ENCODE results near the gene TMEM40.
"Not testable (repeated sequence)": the region's sequence is repeated elsewhere in the genome, so short reads cannot be mapped to it uniquely, and the experiment has no call there.

Gene TMEM40

DNA sequence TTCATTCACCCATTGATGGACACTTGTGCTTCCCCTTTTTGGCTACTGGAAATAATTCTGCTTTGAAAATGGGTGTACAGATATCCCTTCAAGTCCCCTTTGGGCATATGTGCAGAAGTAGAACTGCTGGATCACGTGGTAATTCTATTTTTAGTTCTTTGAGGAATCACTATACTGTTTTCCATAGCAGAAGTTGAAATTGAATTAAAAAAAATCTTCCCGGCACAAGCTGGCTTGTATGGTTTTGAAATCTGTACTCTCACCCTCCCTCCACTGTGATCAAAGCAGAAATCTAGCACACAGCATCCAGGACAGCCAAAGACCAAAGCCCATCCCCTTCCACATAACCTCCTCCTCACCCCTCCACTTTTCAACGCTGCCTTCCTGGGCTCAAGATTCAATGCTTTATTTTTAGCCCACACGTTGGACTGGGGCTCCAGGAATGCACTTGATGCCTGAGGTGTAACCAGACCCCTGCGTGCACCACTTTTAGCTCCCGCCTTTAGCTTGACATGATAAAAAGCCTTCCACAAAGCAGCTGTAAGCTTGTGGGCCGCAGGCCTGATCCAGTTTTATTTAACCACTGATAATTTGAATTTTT is 29.9 kb downstream of the TMEM40 start:
- Histone ChIP-seq H3K27me3 (ENCODE audit: insufficient read depth, low read length) (no peaks in the 10 kb centered on the region), H3K9me3 (ENCODE audit: insufficient read depth, low read depth, low read length) (no peaks in the 10 kb centered on the region), H3K4me3 (ENCODE audit: low read length) (no peak overlapping the region), H3K9ac (ENCODE audit: low read depth, low read length) (no peak overlapping the region), H3K27ac (ENCODE audit: low read depth, low read length) (no peak overlapping the region), H3K36me3 (ENCODE audit: insufficient read depth, low read length) (no peaks in the 10 kb centered on the region), H3K4me1 (ENCODE audit: insufficient read depth, low read length) (no peaks in the 10 kb centered on the region)
- 78% methylated on average over 7 of the region's 7 CpGs for WGBS

DNA sequence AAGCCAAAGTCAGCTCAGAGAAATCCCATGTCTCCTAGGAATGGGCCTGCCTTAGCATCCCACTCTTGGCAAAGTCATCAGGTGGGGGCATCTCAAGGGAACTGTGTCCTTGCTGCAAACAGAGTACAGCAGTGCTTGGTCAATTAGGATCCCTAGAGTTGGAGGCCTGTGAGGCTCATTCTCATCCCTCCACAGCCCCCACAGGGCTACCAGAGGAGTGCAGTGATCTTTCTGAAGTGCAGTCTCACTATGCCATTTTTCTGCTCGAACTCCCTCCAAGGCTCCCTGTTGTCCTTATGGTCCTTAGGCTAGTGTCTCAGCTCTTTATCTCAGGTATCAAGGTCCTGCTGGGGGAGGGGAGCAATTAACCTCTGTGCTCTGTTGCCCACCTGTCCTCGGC is 31.1 kb downstream of the TMEM40 start:
- H3K36me3 ChIP-seq (ENCODE audit: insufficient read depth, low read length) = no peaks in the 10 kb centered on the region
- H3K27me3 ChIP-seq (ENCODE audit: insufficient read depth, low read length) = no peaks in the 10 kb centered on the region
- H3K27ac ChIP-seq (ENCODE audit: low read depth, low read length) = no peak overlapping the region
- H3K4me3 ChIP-seq (ENCODE audit: low read length) = no peak overlapping the region
- no peak overlapping the region for H3K9ac ChIP-seq (ENCODE audit: low read depth, low read length)
- H3K4me1 ChIP-seq (ENCODE audit: insufficient read depth, low read length) = no peaks in the 10 kb centered on the region
- H3K9me3 ChIP-seq (ENCODE audit: insufficient read depth, low read depth, low read length) = no peaks in the 10 kb centered on the region
- WGBS = 86% methylated on average over 2 of the region's 2 CpGs

DNA sequence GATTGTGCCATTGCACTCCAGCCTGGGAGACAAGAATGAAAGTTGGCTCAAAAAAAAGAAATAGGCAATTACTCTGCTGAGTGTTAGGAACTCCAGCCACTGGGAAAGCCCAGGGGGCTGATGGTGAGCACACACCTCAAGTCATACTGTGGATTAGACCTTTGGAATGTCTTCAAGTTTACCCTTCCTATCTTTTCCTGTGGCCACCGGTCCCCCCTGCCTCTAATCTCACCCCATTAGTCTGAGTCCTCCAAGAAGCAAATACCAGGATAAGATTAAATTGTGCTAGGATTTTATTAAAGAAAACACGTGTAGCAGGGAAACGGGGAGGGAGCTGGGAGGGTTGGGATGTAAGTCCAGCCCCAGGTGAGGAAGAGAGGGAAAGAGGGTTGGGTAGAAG is 31.6 kb downstream of the TMEM40 start:
- Histone ChIP-seq H3K4me1 (ENCODE audit: insufficient read depth, low read length) (no peaks in the 10 kb centered on the region), H3K9me3 (ENCODE audit: insufficient read depth, low read depth, low read length) (no peaks in the 10 kb centered on the region), H3K4me3 (ENCODE audit: low read length) (no peak overlapping the region), H3K27ac (ENCODE audit: low read depth, low read length) (no peak overlapping the region), H3K27me3 (ENCODE audit: insufficient read depth, low read length) (no peaks in the 10 kb centered on the region), H3K36me3 (ENCODE audit: insufficient read depth, low read length) (no peaks in the 10 kb centered on the region), H3K9ac (ENCODE audit: low read depth, low read length) (no peak overlapping the region)
- 74% methylated on average over 3 of the region's 3 CpGs for WGBS

DNA sequence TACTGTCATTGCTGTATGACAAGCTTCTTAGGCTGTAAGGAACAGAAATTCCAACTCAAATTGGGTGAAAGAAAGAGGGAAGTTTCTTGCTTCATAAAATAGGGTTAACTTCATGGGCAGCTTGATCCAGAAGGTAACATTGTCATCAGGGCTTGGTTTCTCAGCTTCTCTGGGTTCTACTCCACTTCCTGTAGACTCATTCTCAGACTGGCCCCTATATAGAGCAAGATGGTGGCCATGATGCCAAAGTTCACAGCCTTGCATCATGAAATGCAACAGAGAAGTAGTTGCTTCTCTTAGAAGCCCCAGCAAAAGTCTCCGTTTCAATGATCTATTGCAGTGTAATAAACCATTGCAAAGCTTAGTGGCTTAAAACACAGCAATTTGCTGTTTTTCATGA is 33.6 kb downstream of the TMEM40 start:
- WGBS = 87% methylated on average over 1 of the region's 1 CpG
- Histone ChIP-seq H3K4me3 (ENCODE audit: low read length) (no peak overlapping the region), H3K27ac (ENCODE audit: low read depth, low read length) (no peak overlapping the region), H3K9ac (ENCODE audit: low read depth, low read length) (no peak overlapping the region), H3K4me1 (ENCODE audit: insufficient read depth, low read length) (no peaks in the 10 kb centered on the region), H3K27me3 (ENCODE audit: insufficient read depth, low read length) (no peaks in the 10 kb centered on the region), H3K9me3 (ENCODE audit: insufficient read depth, low read depth, low read length) (no peaks in the 10 kb centered on the region), H3K36me3 (ENCODE audit: insufficient read depth, low read length) (no peaks in the 10 kb centered on the region)

DNA sequence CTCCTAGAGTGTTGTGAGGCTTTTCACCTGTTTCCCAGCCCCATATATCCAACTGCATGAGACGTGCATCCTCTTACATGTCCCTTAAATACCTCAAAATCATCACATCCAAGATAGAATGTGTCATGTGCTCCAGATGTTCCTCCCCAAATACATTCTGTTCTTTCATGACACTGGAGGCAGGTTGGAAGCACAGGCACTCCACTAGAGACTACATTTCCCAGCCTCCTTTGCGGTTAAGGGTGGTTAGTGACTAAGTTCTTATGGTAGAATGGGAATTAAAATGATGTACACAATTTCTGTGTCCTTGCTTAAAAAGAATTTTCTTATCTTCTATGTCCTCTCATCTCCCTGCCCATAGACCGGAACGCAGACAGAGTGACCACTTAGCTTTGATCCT is 34.3 kb downstream of the TMEM40 start:
- Histone ChIP-seq H3K4me3 (ENCODE audit: low read length) (no peak overlapping the region), H3K4me1 (ENCODE audit: insufficient read depth, low read length) (no peaks in the 10 kb centered on the region), H3K27ac (ENCODE audit: low read depth, low read length) (no peak overlapping the region), H3K9ac (ENCODE audit: low read depth, low read length) (no peak overlapping the region), H3K27me3 (ENCODE audit: insufficient read depth, low read length) (no peaks in the 10 kb centered on the region), H3K36me3 (ENCODE audit: insufficient read depth, low read length) (no peaks in the 10 kb centered on the region), H3K9me3 (ENCODE audit: insufficient read depth, low read depth, low read length) (no peaks in the 10 kb centered on the region)
- WGBS = 94% methylated on average over 3 of the region's 4 CpGs

DNA sequence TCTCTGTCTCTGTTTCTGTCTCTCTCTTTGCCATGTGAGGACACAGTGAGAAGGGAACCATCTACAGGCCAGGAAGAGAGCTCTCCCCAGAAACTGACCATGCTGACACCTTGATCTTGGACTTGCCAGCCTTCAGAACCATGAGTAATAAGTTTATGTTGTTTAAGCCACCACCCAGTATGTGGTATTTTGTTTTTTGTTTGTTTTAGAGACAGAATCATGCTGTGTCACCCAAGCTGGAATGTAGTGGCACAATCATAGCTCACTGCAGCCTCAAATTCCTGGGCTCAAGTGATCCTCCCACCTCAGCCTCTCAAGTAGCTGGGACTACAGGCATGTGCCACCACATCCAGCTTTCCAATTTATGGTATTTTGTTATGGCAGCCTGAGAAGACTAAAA is 35.7 kb downstream of the TMEM40 start:
- H3K4me1 ChIP-seq (ENCODE audit: insufficient read depth, low read length); H3K4me3 ChIP-seq (ENCODE audit: low read length); H3K27ac ChIP-seq (ENCODE audit: low read depth, low read length); H3K9ac ChIP-seq (ENCODE audit: low read depth, low read length); H3K27me3 ChIP-seq (ENCODE audit: insufficient read depth, low read length); H3K36me3 ChIP-seq (ENCODE audit: insufficient read depth, low read length); H3K9me3 ChIP-seq (ENCODE audit: insufficient read depth, low read depth, low read length): not testable (repeated sequence)

DNA sequence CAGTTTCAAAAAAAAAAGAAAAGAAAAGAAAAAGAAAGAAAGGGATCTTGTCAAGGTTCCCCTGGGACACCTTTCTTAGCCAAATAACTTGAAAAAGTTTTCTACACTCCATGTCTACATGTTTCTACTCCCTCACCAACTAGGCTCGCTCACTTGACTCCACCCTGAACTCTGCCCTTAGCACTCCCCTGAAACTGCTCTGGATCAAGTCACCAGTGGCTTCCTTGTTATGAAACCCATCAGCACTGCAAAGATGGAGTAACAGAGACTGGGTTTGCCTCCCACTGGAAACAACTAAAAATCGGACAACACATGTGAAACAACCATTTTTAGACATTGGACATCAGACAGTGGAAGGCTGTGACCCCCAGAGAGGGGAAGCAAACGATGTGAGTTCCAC is 36.8 kb downstream of the TMEM40 start:
- Histone ChIP-seq H3K9ac (ENCODE audit: low read depth, low read length) (no peak overlapping the region), H3K9me3 (ENCODE audit: insufficient read depth, low read depth, low read length) (no peaks in the 10 kb centered on the region), H3K27ac (ENCODE audit: low read depth, low read length) (no peak overlapping the region), H3K4me1 (ENCODE audit: insufficient read depth, low read length) (no peaks in the 10 kb centered on the region), H3K36me3 (ENCODE audit: insufficient read depth, low read length) (no peaks in the 10 kb centered on the region), H3K27me3 (ENCODE audit: insufficient read depth, low read length) (no peaks in the 10 kb centered on the region), H3K4me3 (ENCODE audit: low read length) (no peak overlapping the region)
- 85% methylated on average over 3 of the region's 3 CpGs for WGBS

DNA sequence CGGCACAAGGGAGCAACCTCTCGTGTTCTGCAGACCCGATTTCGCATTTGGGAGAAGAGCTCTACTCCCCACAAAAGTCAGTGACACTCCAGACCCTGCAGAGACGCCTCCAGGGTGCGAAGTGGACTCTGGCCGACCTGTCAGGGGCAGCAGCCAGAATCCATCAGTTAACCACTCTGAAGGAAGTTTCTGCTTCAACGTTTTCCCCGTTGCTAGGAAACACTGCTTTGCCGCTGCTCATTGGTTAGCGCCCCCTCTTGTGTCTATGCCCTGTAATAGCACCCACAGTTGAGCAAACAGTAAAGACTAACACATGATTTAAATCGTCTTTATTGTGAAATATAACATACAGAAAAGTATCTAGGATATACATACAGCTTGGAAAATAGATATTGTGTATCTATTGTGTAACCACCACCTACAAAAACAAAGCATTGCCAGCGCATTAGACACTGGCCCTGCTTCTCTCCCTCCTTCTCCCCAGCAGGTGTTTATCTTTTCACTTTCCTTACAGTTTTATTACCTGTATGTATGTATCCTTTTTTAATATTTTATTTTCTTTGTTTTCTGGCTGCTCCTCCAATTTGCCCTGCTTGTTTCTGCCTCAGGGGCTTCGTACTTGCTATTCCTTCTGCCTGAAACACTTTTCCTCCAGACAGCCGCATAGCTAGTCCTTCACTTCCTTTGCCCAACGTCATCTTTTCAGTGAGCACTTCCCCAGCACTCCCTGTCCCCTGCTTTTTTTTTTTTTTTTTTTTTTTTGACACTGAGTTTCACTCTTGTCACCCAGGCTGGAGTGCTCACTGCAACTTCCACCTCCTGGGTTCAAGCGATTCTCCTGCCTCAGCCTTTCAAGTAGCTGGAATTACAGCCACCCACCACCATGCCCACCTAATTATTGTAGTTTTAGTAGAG is 38.8 kb downstream of the TMEM40 start:
- Histone ChIP-seq H3K9ac (ENCODE audit: low read depth, low read length) (no peak overlapping the region), H3K27ac (ENCODE audit: low read depth, low read length) (no peak overlapping the region), H3K4me3 (ENCODE audit: low read length) (no peak overlapping the region), H3K9me3 (ENCODE audit: insufficient read depth, low read depth, low read length) (no peaks in the 10 kb centered on the region), H3K36me3 (ENCODE audit: insufficient read depth, low read length) (no peaks in the 10 kb centered on the region), H3K27me3 (ENCODE audit: insufficient read depth, low read length) (no peaks in the 10 kb centered on the region), H3K4me1 (ENCODE audit: insufficient read depth, low read length) (no peaks in the 10 kb centered on the region)
- WGBS = 32% methylated on average over 16 of the region's 17 CpGs

DNA sequence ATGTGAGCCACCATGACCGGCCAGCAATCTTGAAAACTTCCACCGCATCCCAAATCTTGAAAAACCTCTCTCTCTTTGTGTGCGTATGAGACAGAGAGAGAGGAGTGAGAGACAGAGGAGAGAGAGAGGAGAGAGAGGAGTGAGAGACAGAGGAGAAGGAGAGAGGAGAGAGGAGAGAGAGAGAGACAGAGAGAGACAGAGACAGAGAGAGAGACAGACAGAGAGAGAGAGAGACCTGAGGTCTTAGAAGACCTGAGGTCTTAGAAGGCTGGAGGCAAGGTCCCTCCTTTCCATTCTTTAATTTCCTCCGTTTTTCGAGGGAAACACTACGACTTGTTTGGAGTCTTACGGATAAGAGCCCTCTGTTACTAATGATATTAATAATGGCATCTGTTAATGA is 39.5 kb downstream of the TMEM40 start:
- no peak overlapping the region for H3K4me3 ChIP-seq (ENCODE audit: low read length)
- H3K4me1 ChIP-seq (ENCODE audit: insufficient read depth, low read length) = no peaks in the 10 kb centered on the region
- no peaks in the 10 kb centered on the region for H3K27me3 ChIP-seq (ENCODE audit: insufficient read depth, low read length)
- no peaks in the 10 kb centered on the region for H3K9me3 ChIP-seq (ENCODE audit: insufficient read depth, low read depth, low read length)
- H3K36me3 ChIP-seq (ENCODE audit: insufficient read depth, low read length) = no peaks in the 10 kb centered on the region
- 57% methylated on average over 7 of the region's 7 CpGs for WGBS
- no peak overlapping the region for H3K9ac ChIP-seq (ENCODE audit: low read depth, low read length)
- no peak overlapping the region for H3K27ac ChIP-seq (ENCODE audit: low read depth, low read length)

DNA sequence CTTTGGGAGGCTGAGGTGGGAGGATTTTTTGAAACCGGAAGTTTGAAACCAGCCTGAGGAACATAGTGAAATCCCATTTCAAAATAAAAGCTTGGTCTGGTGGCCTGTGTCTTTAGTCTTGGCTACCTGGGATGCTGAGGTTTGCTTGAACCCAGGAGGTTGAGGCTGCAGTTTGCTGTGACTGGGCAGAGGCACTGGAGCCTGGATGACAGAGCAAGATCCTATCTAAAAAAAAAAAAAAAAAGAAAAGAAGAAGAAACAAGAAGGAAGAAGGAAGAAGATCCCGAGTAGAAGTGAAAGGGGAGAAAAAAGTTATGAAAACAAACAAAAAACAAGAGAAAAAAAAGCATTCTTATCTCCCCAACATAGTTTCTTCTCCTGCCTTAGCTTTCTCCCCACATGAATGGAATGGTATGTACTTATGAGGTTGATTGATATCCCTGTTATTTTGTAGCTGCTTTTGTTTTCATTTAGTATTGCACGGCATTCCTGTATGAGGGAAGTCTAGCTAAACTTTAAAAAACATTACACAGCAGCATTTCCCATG is 42.4 kb downstream of the TMEM40 start:
- no peak overlapping the region for H3K4me3 ChIP-seq (ENCODE audit: low read length)

DNA sequence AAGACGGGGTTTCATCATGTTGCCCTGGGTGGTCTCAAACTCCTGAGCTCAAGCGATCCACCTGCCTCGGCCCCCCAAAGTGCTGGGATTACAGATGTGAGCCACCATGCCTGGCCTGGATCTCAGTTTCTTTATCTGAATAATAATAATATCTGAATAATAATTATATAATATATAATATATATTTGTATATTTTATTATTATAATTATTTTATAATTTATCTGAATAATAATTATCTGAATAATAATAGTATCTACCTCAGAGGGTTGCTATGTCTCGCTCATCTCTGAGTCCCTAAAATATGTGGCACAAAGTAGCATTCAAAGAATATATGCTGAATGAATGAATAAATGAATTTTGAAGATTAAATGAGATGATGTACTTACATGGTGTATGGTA is 44.8 kb downstream of the TMEM40 start:
- no peak overlapping the region for H3K4me3 ChIP-seq (ENCODE audit: low read length)
- WGBS = 92% methylated on average over 4 of the region's 4 CpGs

More for the DNA sequence above, 42.4 kb downstream of the TMEM40 start:
- H3K9ac ChIP-seq (ENCODE audit: low read depth, low read length) = no peak overlapping the region
- H3K27me3 ChIP-seq (ENCODE audit: insufficient read depth, low read length) = no peaks in the 10 kb centered on the region
- 83% methylated on average over 2 of the region's 3 CpGs for WGBS
- no peaks in the 10 kb centered on the region for H3K4me1 ChIP-seq (ENCODE audit: insufficient read depth, low read length)
- H3K36me3 ChIP-seq (ENCODE audit: insufficient read depth, low read length) = no peaks in the 10 kb centered on the region
- no peak overlapping the region for H3K27ac ChIP-seq (ENCODE audit: low read depth, low read length)
- no peaks in the 10 kb centered on the region for H3K9me3 ChIP-seq (ENCODE audit: insufficient read depth, low read depth, low read length)

More for the DNA sequence above, 44.8 kb downstream of the TMEM40 start:
- Histone ChIP-seq H3K27ac (ENCODE audit: low read depth, low read length) (no peak overlapping the region), H3K4me1 (ENCODE audit: insufficient read depth, low read length) (no peaks in the 10 kb centered on the region), H3K36me3 (ENCODE audit: insufficient read depth, low read length) (no peaks in the 10 kb centered on the region), H3K9ac (ENCODE audit: low read depth, low read length) (no peak overlapping the region), H3K9me3 (ENCODE audit: insufficient read depth, low read depth, low read length) (no peaks in the 10 kb centered on the region), H3K27me3 (ENCODE audit: insufficient read depth, low read length) (no peaks in the 10 kb centered on the region)

Measured in HUES64 (cell line).